K562 (cell line): ENCODE data around the gene DHCR7. TPM values are rescaled to one million over a fixed set of nuclear protein-coding genes. Genes with fewer than 3 reads are reported as not detected.

Experiments
- BRF1 ChIP-seq: IDR thresholded peaks from 3 replicates; pipeline ENCODE4 v1.6.1; 2011; ENCODE audit warnings: borderline replicate concordance, mild to moderate bottlenecking; ENCODE audit not compliant: insufficient read length; ENCODE audit errors: extremely low read depth
- CBFA2T3 ChIP-seq: fragments of 450-650 bp; IDR thresholded peaks from 2 replicates; pipeline ENCODE4 v1.6.1; 2017
- CEBPB ChIP-seq: fragments of 450-650 bp; IDR thresholded peaks from 2 replicates; pipeline ENCODE4 v1.6.1; 2016; ENCODE audit warnings: missing genetic modification characterization, missing compliant biosample characterization
- CTBP1 ChIP-seq: fragments of 450-650 bp; IDR thresholded peaks from 2 replicates; pipeline ENCODE4 v1.6.1; 2016; ENCODE audit warnings: borderline replicate concordance
- FOXA1 ChIP-seq: fragments of 450-650 bp; IDR thresholded peaks from 2 replicates; pipeline ENCODE4 v1.6.1; 2016; ENCODE audit warnings: mild to moderate bottlenecking, borderline replicate concordance
- GATAD2B ChIP-seq: fragments of 450-650 bp; IDR thresholded peaks from 2 replicates; pipeline ENCODE4 v1.6.1; 2017; ENCODE audit warnings: mild to moderate bottlenecking, borderline replicate concordance
- MCM5 ChIP-seq: fragments of 450-650 bp; IDR thresholded peaks from 2 replicates; pipeline ENCODE4 v1.6.1; 2016; ENCODE audit warnings: low read depth
- MEIS2 ChIP-seq: fragments of 450-650 bp; IDR thresholded peaks from 2 replicates; pipeline ENCODE4 v1.6.1; 2014; ENCODE audit warnings: mild to moderate bottlenecking; ENCODE audit not compliant: partially characterized antibody
- MTA3 ChIP-seq: fragments of 450-650 bp; formaldehyde crosslinking; IDR thresholded peaks from 2 replicates; pipeline ENCODE4 v1.6.1; 2017; ENCODE audit warnings: mild to moderate bottlenecking, borderline replicate concordance
- NR2C1 ChIP-seq, 2 experiments: fragments of 450-650 bp; IDR thresholded peaks; 2 replicates each; pipeline ENCODE4 v1.6.1; 2017; ENCODE audit warnings: mild to moderate bottlenecking in 2 of 2, antibody characterized with exemption in 1 of 2, inconsistent platforms in 1 of 2, missing compliant biosample characterization in 1 of 2, missing genetic modification characterization in 1 of 2
- NR2F6 ChIP-seq: fragments of 450-650 bp; formaldehyde crosslinking; IDR thresholded peaks from 2 replicates; pipeline ENCODE4 v1.4.0; 2020; ENCODE audit warnings: mild to moderate bottlenecking
- POLR3G ChIP-seq: IDR thresholded peaks from 2 replicates; pipeline ENCODE4 v1.6.1; 2011; ENCODE audit not compliant: insufficient read length, insufficient replicate concordance; ENCODE audit errors: extremely low read depth
- PTTG1 ChIP-seq: fragments of 450-650 bp; IDR thresholded peaks from 2 replicates; pipeline ENCODE4 v1.6.1; 2016; ENCODE audit warnings: low read depth, mild to moderate bottlenecking, missing genetic modification characterization, missing compliant biosample characterization
- RAD21 ChIP-seq, 2 experiments: fragments of 250-450 bp in 1 of 2; fragments of 450-650 bp in 1 of 2; sonication (Bioruptor Pico) in 1 of 2; formaldehyde crosslinking in 1 of 2; IDR thresholded peaks in 1 of 2; conservative IDR thresholded peaks in 1 of 2; 2 replicates each; pipeline versions ENCODE4 v1.4.0 to v1.8.0; 2020 to 2022; ENCODE audit warnings: mild to moderate bottlenecking in 2 of 2, moderate library complexity in 1 of 2
- SETDB1 ChIP-seq: IDR thresholded peaks from one replicate; pipeline ENCODE4 v1.6.1; 2012; ENCODE audit warnings: low read length, control low read depth, inconsistent platforms
- ZC3H4 ChIP-seq: sonication (generic); formaldehyde crosslinking; IDR thresholded peaks from 2 replicates; pipeline ENCODE4 v1.9.0; 2021; ENCODE audit warnings: missing genetic modification reagents, borderline replicate concordance
- ZNF121 ChIP-seq: sonication (generic); formaldehyde crosslinking; conservative IDR thresholded peaks from 2 replicates; pipeline ENCODE4 v1.8.0; 2022; ENCODE audit warnings: missing genetic modification reagents
- ZNF766 ChIP-seq: fragments of 200-800 bp; sonication (Bioruptor generic); conservative IDR thresholded peaks from 2 replicates; pipeline ENCODE4 v1.6.1; 2016; ENCODE audit warnings: missing genetic modification characterization, missing compliant biosample characterization
- polyA plus RNA-seq, 8 experiments: library from polyadenylated mRNA; depleted of rRNA in 4 of 8; stranded (reverse) in 5 of 8; unstranded in 3 of 8; fragments of >200 nt; fragmentation: Nextera tagmentation in 2 of 8; fragmentation: Illumina TruSeq in 1 of 8; extraction: Ambion mirVana in 2 of 8; extraction: Trizol in 1 of 8; gene quantifications; 2 replicates each; pipeline versions ENCODE4 v1.2.1 to v1.2.3, GENCODE V29; 2011 to 2014; ENCODE audit warnings: inconsistent platforms in 1 of 8, missing spikeins in 1 of 8
- total RNA-seq, 7 experiments: library from RNA; depleted of rRNA in 6 of 7; stranded (reverse); fragments of >200 nt in 6 of 7; fragmentation: Illumina TruSeq in 2 of 7; extraction: Trizol in 2 of 7; gene quantifications; 2 replicates each; pipeline versions ENCODE4 v1.2.1 to v1.2.3, GENCODE V29; 2011 to 2021; ENCODE audit warnings: low replicate concordance in 1 of 7
- TF ChIP-seq, protein P1 (sequence below): fragments of 250-450 bp; sonication (Bioruptor Pico); IDR thresholded peaks from 2 replicates; pipeline ENCODE4 v1.5.0; 2021
- TF ChIP-seq, protein P2 (sequence below): IDR thresholded peaks from 2 replicates; pipeline ENCODE4 v1.6.1; 2011; ENCODE audit not compliant: insufficient read length; ENCODE audit errors: extremely low read depth
- TF ChIP-seq, protein P3 (sequence below): sonication (generic); formaldehyde crosslinking; IDR thresholded peaks from 2 replicates; pipeline ENCODE4 v1.8.1; 2023; ENCODE audit warnings: mild to moderate bottlenecking, missing genetic modification reagents
- TF ChIP-seq, protein P4 (sequence below), 2 experiments: fragments of 450-650 bp; conservative IDR thresholded peaks; 2 replicates each; pipeline ENCODE4 v1.6.1; 2017; ENCODE audit warnings: mild to moderate bottlenecking in 2 of 2, moderate library complexity in 2 of 2

Gene DHCR7
- total and polyA plus RNA-seq, 9 of the 15 experiments (the other 6 are each of a cell fraction or from before 2014, with no cell fraction given) = 8.4 to 192 (median 82.4) TPM

DNA sequence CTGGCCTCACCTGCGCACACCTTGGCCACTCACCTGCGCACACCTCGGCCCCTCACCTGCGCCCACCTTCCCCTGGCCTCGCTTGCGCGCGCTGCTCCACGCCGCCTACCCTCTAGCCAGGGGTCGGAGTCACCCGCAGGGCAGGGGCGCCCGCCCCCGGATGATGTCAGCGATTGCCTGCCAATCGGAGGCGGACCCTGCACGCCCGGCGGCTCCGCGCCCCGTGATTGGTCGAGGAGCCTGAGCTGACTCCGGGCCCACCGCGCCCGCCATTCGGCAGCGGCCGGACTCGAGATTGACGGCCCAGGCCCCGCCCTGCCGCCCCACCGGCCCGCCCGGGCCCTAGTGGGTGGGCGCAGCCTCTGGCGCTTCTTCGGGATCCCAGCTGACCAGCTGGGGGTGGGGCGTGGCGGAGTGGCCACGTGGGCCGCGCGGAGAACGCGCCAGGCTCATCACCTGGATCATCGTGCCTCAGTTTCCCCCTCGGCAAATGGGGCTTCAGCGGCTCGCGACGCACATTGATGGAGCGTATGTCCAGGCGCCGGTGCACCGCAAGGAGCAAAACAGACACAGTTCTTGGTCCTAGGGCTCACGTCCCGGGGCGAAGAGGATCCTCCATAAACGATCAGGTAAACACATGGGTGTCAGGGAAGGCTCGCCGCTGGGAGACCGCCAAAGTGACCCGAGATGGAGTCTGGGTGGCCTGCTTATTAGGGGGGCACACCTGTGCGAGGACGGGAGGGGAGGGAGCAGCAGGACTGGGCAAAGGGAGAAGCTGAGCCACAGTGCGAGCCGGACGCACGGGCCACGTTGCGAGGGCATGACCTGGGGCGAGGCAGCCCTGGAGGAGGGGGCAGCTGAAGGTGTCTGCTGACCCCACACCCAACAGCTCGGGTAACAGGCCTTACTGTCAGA, at the start of gene DHCR7 (continued):
- TF ChIP-seq ZNF766 (CRISPR knock-in tag) (no peak), NR2C1 (IDR thresholded peaks at IDR 0.05) (peak; percentile 43; the same call in 1 of the 2 replicates), NR2C1 (tag; IDR thresholded peaks at IDR 0.05) (no peak), MCM5 (no peak), FOXA1 (no peak), BRF1 (no peak), ZNF121 (no peak), RAD21 (CRISPR knock-in tag; conservative IDR thresholded peaks at IDR 0.05 in 1 of 2, IDR thresholded peaks at IDR 0.05 in 1 of 2) (no peak), MEIS2 (peak; percentile 52), ZC3H4 (CRISPR knock-in tag) (no peak), CBFA2T3 (no peak), GATAD2B (peak; percentile 35), CEBPB (tag) (no peak), MTA3 (peak; percentile 61; the same call in 1 of the 2 replicates), SETDB1 (no peak), PTTG1 (no peak), POLR3G (no peak), NR2F6 (CRISPR knock-in tag) (no peak), CTBP1 (peak; percentile 83)
- TF ChIP-seq, protein P1, sequence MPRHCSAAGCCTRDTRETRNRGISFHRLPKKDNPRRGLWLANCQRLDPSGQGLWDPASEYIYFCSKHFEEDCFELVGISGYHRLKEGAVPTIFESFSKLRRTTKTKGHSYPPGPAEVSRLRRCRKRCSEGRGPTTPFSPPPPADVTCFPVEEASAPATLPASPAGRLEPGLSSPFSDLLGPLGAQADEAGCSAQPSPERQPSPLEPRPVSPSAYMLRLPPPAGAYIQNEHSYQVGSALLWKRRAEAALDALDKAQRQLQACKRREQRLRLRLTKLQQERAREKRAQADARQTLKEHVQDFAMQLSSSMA (CRISPR knock-in tag) = no peak
- TF ChIP-seq, protein P2, sequence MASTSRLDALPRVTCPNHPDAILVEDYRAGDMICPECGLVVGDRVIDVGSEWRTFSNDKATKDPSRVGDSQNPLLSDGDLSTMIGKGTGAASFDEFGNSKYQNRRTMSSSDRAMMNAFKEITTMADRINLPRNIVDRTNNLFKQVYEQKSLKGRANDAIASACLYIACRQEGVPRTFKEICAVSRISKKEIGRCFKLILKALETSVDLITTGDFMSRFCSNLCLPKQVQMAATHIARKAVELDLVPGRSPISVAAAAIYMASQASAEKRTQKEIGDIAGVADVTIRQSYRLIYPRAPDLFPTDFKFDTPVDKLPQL = no peak
- TF ChIP-seq, protein P3, sequence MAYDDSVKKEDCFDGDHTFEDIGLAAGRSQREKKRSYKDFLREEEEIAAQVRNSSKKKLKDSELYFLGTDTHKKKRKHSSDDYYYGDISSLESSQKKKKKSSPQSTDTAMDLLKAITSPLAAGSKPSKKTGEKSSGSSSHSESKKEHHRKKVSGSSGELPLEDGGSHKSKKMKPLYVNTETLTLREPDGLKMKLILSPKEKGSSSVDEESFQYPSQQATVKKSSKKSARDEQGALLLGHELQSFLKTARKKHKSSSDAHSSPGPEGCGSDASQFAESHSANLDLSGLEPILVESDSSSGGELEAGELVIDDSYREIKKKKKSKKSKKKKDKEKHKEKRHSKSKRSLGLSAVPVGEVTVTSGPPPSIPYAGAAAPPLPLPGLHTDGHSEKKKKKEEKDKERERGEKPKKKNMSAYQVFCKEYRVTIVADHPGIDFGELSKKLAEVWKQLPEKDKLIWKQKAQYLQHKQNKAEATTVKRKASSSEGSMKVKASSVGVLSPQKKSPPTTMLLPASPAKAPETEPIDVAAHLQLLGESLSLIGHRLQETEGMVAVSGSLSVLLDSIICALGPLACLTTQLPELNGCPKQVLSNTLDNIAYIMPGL (CRISPR knock-in tag) = no peak; the same call in 1 of the 2 replicates
- TF ChIP-seq, protein P4, sequence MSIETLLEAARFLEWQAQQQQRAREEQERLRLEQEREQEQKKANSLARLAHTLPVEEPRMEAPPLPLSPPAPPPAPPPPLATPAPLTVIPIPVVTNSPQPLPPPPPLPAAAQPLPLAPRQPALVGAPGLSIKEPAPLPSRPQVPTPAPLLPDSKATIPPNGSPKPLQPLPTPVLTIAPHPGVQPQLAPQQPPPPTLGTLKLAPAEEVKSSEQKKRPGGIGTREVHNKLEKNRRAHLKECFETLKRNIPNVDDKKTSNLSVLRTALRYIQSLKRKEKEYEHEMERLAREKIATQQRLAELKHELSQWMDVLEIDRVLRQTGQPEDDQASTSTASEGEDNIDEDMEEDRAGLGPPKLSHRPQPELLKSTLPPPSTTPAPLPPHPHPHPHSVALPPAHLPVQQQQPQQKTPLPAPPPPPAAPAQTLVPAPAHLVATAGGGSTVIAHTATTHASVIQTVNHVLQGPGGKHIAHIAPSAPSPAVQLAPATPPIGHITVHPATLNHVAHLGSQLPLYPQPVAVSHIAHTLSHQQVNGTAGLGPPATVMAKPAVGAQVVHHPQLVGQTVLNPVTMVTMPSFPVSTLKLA (conservative IDR thresholded peaks at IDR 0.05) = peak; percentile 99 to 100
